HG02973 (cell line): Measurements from ENCODE around the gene CDKAL1.
"Not testable (repeated sequence)": the region's sequence is repeated elsewhere in the genome, so short reads cannot be mapped to it uniquely, and the experiment has no call there.

Experiments used
- ATAC-seq: cut with Tn5 transposase; IDR thresholded peaks from one replicate; pipeline ENCODE4 v1.9.1; 2021; ENCODE audit warnings: moderate library complexity; ENCODE audit not compliant: unreplicated experiment

Gene CDKAL1

DNA sequence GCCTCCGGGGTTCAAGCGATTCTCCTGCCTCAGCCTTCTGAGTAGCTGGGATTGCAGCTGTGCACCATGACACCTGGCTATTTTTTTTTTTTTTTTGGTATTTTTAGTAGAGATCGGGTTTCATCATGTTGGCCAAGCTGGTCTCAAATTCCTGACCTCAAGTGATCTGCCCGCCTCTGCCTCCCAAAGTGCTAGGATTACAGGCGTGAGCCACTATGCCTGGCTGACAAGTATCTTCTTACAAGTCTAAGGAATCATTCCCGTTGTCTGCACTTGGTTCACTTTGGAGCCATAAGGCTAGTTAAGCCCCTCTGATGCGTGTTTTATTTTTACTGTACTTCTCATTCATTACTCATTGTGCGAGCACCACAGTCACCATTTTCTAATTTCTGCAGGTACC lies 198.1 kb downstream of the CDKAL1 start:
- ATAC-seq: not testable (repeated sequence)

- ATAC-seq: no peak
Observed at GRCh38 chr6:20732896-20733295, 198.6 kb downstream of the CDKAL1 start.

- ATAC-seq: no peak
Observed at GRCh38 chr6:20737912-20738311, 203.7 kb downstream of the CDKAL1 start.

GRCh38 chr6:20740088-20740487 lies 205.8 kb downstream of the CDKAL1 start:
- no peak for ATAC-seq

- no peak for ATAC-seq
Observed at GRCh38 chr6:20740727-20741126, 206.5 kb downstream of the CDKAL1 start.

DNA sequence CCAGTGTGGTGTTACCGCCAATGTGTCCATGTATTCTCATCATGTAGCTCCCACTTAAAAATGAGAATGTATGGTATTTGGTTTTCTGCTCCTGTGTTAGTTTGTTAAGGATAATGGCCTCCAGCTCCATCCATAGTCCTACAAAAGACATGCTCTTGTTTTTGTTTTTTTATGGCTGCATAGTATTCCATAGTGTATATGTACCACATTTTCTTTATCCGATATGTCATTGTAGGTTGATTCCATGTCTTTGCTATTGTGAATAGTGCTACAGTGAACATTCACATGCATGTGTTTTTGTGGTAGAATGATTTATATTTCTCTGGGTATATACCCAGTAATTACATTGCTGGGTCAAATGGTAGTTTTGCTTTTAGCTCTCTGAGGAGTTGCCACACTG lies 207.2 kb downstream of the CDKAL1 start:
- ATAC-seq: no peak

- no peak for ATAC-seq
Observed at GRCh38 chr6:20744911-20745557, 210.8 kb downstream of the CDKAL1 start.

DNA sequence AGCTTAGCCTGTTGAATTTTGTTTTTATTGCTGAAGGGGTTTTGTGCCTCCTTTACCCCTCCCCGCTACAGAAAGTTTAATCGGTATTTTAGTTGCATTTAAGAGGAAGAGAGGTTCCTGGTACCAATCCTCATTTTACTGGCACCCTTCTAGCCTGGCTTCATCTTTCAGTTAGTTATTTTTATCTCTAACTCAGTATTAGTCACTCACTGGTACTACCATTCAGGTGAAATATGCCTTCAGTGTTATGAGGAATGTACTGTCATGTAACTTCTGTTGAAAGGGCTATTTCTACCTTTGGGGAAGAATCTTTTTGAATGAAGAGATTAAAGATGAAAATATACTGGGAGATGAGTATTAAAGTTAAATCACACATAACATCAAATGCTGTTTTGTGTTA lies 211.8 kb downstream of the CDKAL1 start:
- no peak for ATAC-seq

- ATAC-seq: no peak
Observed at GRCh38 chr6:20746805-20747558, 212.7 kb downstream of the CDKAL1 start.

DNA sequence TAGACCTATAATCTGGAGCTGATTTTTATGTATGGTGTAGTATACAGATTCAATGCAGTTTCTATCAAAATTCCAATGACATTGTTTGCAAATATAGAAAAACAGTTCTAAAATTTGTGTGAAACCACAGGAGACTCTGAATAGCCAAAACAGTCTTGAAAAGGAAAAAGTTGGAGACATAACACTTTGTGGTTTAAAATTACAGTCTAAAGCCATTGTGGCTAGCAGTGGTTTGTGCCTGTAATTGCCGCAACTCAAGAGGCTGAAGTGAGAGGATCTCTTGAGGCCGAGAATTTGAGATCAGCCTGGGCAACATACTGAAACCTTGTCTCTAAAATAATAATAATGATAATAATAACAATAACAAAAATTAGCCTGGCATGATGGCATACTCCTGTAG lies 213.7 kb downstream of the CDKAL1 start:
- ATAC-seq: no peak

GRCh38 chr6:20751293-20751935 lies 217.2 kb downstream of the CDKAL1 start:
- no peak for ATAC-seq

GRCh38 chr6:20755631-20756030 lies 221.4 kb downstream of the CDKAL1 start:
- ATAC-seq: no peak

DNA sequence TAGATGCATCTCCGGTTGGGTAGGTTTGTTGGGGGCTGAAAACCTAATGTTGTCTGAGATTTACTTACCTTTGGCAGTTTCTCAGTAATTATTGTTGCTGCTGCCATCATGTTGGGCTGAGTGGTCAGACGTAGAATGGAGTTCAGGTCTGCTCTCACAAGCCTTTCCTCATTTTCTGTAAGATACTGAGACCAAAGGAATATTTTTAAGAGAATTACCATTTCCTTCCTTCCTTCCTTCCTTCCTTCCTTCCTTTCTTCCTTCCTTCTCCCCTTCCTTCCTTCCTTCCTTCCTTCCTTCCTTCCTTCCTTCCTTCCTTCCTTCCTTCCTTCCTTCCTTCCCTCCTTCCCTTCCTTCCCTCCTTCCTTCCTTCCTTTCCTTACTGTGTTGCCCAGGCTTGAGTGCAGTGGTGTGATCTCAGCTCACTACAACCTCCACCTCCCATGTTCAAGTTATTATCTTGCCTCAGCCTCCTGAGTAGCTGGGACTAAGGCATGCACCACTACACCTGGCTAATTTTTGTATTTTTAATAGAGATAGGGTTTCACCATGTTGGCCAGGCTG lies 222.4 kb downstream of the CDKAL1 start:
- not testable (repeated sequence) for ATAC-seq

GRCh38 chr6:20757761-20758160 lies 223.5 kb downstream of the CDKAL1 start:
- ATAC-seq: no peak

- no peak for ATAC-seq
Observed at GRCh38 chr6:20763296-20763695, 229.0 kb downstream of the CDKAL1 start.

- ATAC-seq: no peak
Observed at GRCh38 chr6:20769631-20770030, 235.4 kb downstream of the CDKAL1 start.

DNA sequence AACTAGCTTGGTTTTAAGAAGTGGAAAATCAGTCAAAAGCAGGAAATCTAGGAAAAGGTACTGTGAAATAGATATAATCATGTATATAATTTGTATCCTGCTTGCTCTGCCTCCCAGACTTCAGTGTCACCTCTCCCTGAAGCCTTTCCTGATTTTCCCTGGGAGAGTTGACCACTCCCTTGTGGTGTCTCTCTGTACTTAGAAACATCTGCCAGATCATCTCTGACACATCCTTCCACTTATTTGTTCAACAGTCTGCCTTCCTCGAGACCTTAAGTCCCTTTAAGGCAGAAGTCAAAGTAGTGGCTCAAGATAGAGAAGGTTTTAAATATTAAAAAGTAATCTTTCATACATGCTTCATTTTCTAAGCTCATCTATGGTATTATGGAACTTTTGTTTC lies 236.5 kb downstream of the CDKAL1 start:
- ATAC-seq: no peak

GRCh38 chr6:20771409-20771808 lies 237.2 kb downstream of the CDKAL1 start:
- ATAC-seq: no peak

GRCh38 chr6:20773822-20774221 lies 239.6 kb downstream of the CDKAL1 start:
- no peak for ATAC-seq

DNA sequence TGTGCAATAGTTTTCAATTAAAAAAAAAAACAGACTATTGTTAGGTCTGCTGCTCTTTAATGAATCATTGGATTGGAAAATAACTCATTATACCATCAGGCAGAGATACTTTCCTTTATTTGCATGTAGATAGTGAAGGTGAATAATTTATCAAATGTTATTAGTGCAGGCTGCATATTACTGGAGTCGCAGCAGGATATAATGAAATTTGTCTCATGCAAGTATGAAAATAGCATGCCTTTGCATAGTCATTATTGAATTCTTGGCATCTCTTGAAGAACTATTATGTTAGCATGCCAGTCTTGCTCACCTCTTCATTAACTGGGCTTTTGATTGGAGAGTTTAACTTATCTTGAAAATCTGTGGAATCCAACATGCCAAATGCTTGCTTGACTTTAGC lies 241.7 kb downstream of the CDKAL1 start:
- ATAC-seq: no peak

GRCh38 chr6:20777801-20778200 lies 243.5 kb downstream of the CDKAL1 start:
- no peak for ATAC-seq

DNA sequence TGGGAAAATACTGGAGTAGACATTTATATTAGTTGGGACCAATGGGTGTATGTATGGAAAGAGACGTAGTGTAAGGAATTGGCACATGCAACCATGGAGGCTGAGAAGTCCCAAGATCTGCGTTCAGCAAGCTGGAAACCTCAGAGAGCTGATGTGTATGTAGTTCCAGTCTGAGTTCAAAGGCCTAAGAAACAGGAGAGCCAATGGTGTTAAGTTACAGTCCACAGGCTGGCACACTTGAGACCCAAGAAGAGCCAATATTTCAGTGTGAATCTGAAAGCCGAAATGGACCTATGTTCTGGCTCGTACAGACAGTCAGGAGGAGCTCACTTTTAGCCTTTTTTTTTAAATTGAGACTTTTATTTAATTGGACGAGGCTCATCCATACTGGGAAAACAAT lies 244.2 kb downstream of the CDKAL1 start:
- ATAC-seq: no peak
